CD4-positive, CD25-positive, alpha-beta regulatory T cell (primary cell): ENCODE data around the gene BIK. TPM values are rescaled to one million over a fixed set of nuclear protein-coding genes. Genes with fewer than 3 reads are reported as not detected.

Experiments used
- ATAC-seq, 2 donors: fragments of 150-1000 bp; cut with Tn5 transposase; one replicate each; pipeline ENCODE4 v1.10.0; 2021; ENCODE audit warnings: low read depth in 2 of 2, moderate number of reproducible peaks in 2 of 2, moderate library complexity in 1 of 2
- DNase-seq, 3 donors: peaks; one replicate each; pipeline versions ENCODE4 v3.0.0 to v3.0.0-alpha.2; 2012 to 2022; ENCODE audit warnings: mixed read lengths in 1 of 3
- H3K27ac ChIP-seq: one replicate; pipeline ENCODE4 v1.7.0; 2013; ENCODE audit warnings: mild to moderate bottlenecking, low read length; ENCODE audit not compliant: insufficient read depth, poor library complexity, severe bottlenecking
- H3K27me3 ChIP-seq: one replicate; pipeline ENCODE4 v1.7.0; 2013; ENCODE audit warnings: low read length; ENCODE audit not compliant: control insufficient read depth, insufficient read depth
- H3K36me3 ChIP-seq: one replicate; pipeline ENCODE4 v1.7.0; 2013; ENCODE audit warnings: mild to moderate bottlenecking, low read length, moderate library complexity; ENCODE audit not compliant: control insufficient read depth, insufficient read depth
- H3K4me1 ChIP-seq: 2 replicates; pipeline ENCODE4 v1.7.0; 2013; ENCODE audit warnings: mild to moderate bottlenecking, low read length; ENCODE audit not compliant: insufficient read depth, control insufficient read depth, poor library complexity, severe bottlenecking
- H3K4me3 ChIP-seq: one replicate; pipeline ENCODE4 v1.7.0; 2013; ENCODE audit warnings: low read depth, mild to moderate bottlenecking, low read length, moderate library complexity
- H3K9me3 ChIP-seq, 2 experiments: 1 replicate in 1 of 2; 2 replicates in 1 of 2; pipeline ENCODE4 v1.7.0; 2013; ENCODE audit warnings: low read length in 2 of 2, mild to moderate bottlenecking in 1 of 2, moderate library complexity in 1 of 2; ENCODE audit not compliant: control insufficient read depth in 2 of 2
- H3K27ac Mint-ChIP-seq, 3 donors: one replicate each; pipeline ENCODE4 v1.8.0; 2020 to 2022; ENCODE audit warnings: mild to moderate bottlenecking in 3 of 3, mixed read lengths in 3 of 3, moderate library complexity in 2 of 3
- H3K27me3 Mint-ChIP-seq: one replicate; pipeline ENCODE4 v1.8.0; 2022; ENCODE audit warnings: mild to moderate bottlenecking, mixed read lengths
- H3K36me3 Mint-ChIP-seq: one replicate; pipeline ENCODE4 v1.8.0; 2020; ENCODE audit warnings: mixed read lengths
- H3K4me1 Mint-ChIP-seq, 4 donors: one replicate each; pipeline ENCODE4 v1.8.0; 2020 to 2022; ENCODE audit warnings: mixed read lengths in 4 of 4, mild to moderate bottlenecking in 1 of 4
- H3K4me3 Mint-ChIP-seq, 4 donors: one replicate each; pipeline ENCODE4 v1.8.0; 2020 to 2022; ENCODE audit warnings: mild to moderate bottlenecking in 4 of 4, mixed read lengths in 4 of 4, moderate library complexity in 3 of 4
- H3K9me3 Mint-ChIP-seq, 7 donors: one replicate each; pipeline ENCODE4 v1.8.0; 2020 to 2022; ENCODE audit warnings: mixed read lengths in 7 of 7, mild to moderate bottlenecking in 3 of 7, moderate library complexity in 2 of 7
- polyA plus RNA-seq, 4 donors: library from polyadenylated mRNA; unstranded; fragments of 300-500 nt; fragmentation: Illumina TruSeq; gene quantifications; one replicate each; pipeline ENCODE4 v1.2.3, GENCODE V29; 2021
- total RNA-seq: library from RNA; stranded (reverse); gene quantifications from one replicate; pipeline ENCODE4 v1.2.3, GENCODE V29; 2022

Gene BIK
- total and polyA plus RNA-seq, 5 donors from 2014 or later: 1.7 to 10.0 (median 6.4) TPM

DNA sequence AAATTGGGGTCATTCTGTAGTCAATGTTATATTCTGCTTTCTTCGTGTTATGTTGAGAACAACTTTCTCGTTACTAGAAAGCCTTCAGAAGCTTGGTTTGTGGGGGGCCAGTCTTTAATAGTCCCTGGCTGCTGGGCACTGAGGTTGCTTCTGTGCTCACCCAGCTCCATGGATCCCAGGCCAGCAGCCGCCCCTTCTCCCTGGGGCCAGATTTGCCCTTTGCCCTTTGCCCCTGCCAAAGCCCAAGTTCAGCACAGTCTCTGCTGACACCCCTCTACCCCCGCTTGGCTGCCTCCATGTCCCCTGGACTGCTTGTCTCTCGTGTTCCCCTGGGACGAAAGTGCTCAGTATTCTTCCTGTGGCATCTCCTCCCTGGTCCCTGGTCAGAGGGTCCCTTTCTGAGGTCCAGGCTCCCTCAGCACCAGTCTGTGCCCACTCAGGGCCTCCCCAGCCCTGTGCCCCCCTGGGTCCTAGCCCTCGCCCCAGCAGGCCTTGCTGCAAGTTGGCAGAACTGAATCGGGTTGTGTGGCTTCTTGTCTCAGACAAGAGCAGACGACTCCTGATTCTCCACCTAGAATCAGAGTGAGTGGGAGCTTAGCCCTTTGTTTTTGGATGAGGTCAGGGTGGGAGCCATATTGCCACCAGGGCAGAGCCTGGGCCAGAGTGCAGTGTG, 47.5 kb downstream of the BIK start:
- ATAC-seq (no peak), DNase-seq (no peak)
- Histone ChIP-seq H3K27ac (no peak overlapping the region), H3K36me3 (peaks cover 4% of the 10 kb centered on the region), H3K9me3 (no peaks in the 10 kb centered on the region), H3K4me3 (no peak overlapping the region), H3K4me1 (peaks cover 6% of the 10 kb centered on the region), H3K27me3 (no peaks in the 10 kb centered on the region)
- Mint-ChIP-seq H3K27me3 (no peaks in the 10 kb centered on the region), H3K4me1 (peaks cover 0 to 12% (median 3%) of the 10 kb centered on the region in 4 donors), H3K9me3 (no peaks in the 10 kb centered on the region), H3K27ac (peak overlapping the region in 1 of 3 donors; percentile 69), H3K4me3 (no peak overlapping the region), H3K36me3 (no peaks in the 10 kb centered on the region)

DNA sequence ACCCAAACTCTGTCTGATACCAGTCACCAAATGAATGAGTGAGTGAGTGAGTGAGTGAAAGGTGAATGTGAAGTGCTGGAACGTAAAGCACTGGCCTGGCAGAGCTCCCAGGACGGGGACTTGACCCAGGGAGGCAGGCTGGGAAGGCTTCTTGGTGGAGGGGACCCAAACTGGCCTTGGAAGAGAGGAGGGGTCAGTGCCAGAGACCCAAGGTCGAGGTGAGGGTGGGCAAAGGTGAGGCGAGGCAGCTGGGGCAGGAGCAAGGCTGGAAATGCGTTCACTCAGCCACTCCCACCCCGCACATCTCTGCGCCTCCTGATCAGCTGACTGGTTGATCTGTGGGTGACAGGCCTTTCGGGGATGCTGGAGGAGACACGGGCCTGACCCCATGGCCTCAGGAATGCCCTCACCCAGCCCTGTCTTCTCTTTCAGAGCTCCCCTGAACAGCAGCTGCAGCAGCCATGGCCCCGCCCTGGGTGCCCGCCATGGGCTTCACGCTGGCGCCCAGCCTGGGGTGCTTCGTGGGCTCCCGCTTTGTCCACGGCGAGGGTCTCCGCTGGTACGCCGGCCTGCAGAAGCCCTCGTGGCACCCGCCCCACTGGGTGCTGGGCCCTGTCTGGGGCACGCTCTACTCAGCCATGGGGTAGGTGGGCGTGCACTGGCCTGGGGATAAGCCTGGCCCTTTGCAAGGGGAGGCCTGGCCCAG, 48.4 kb downstream of the BIK start:
- Histone ChIP-seq H3K4me3 (no peak overlapping the region), H3K4me1 (peaks cover 1% of the 10 kb centered on the region), H3K27ac (no peak overlapping the region), H3K36me3 (peaks cover 4% of the 10 kb centered on the region), H3K9me3 (no peaks in the 10 kb centered on the region), H3K27me3 (no peaks in the 10 kb centered on the region)
- Mint-ChIP-seq H3K4me1 (peaks cover 0 to 12% (median 3%) of the 10 kb centered on the region in 4 donors), H3K27me3 (no peaks in the 10 kb centered on the region), H3K9me3 (no peaks in the 10 kb centered on the region), H3K4me3 (no peak overlapping the region), H3K27ac (peak overlapping the region in 1 of 3 donors; percentile 69), H3K36me3 (no peaks in the 10 kb centered on the region)
- no peak for ATAC-seq
- no peak for DNase-seq

DNA sequence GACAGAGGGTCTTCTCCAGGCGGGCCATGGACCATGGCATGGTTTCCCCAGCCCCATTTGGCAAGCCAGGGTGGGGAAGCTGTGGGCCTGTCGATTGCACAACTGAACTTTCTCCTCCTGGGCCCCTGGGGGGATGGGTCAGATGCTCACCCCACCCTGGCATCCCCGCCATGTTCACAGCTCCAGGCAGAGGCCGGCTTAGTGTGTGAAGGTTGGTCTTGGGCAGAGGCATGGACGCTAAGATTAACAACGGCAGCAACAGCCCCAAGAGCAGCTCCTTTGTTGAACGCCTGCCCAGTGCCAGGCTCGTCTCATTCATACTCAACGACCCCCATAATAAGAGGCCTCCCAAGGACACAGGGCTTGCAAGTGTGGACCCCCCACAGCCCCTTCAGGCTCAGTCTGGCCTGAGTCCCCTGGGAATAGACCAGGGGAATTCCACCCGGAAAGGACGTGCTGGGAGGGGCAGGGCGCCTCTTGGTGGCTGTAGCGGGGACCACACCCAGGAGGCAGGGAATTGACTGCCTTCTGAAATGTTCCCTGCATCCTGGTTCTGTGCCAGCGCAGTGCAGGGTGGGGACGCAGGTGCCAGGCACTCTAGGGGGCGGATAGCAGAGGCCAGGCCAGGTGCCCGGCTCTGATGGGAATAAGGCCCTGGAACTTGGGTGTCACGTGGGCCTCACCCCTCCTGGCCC, 49.1 kb downstream of the BIK start:
- no peaks in the 10 kb centered on the region for H3K27me3 ChIP-seq
- H3K27ac ChIP-seq: no peak overlapping the region
- H3K9me3 Mint-ChIP-seq: no peaks in the 10 kb centered on the region
- peaks cover 0 to 17% (median 3%) of the 10 kb centered on the region in 4 donors for H3K4me1 Mint-ChIP-seq
- H3K27ac Mint-ChIP-seq: no peak overlapping the region
- peaks cover 4% of the 10 kb centered on the region for H3K36me3 ChIP-seq
- H3K4me1 ChIP-seq: no peaks in the 10 kb centered on the region
- no peaks in the 10 kb centered on the region for H3K36me3 Mint-ChIP-seq
- no peaks in the 10 kb centered on the region for H3K27me3 Mint-ChIP-seq
- no peak for DNase-seq
- H3K9me3 ChIP-seq: no peaks in the 10 kb centered on the region
- no peak overlapping the region for H3K4me3 ChIP-seq
- no peak for ATAC-seq
- H3K4me3 Mint-ChIP-seq: no peak overlapping the region

DNA sequence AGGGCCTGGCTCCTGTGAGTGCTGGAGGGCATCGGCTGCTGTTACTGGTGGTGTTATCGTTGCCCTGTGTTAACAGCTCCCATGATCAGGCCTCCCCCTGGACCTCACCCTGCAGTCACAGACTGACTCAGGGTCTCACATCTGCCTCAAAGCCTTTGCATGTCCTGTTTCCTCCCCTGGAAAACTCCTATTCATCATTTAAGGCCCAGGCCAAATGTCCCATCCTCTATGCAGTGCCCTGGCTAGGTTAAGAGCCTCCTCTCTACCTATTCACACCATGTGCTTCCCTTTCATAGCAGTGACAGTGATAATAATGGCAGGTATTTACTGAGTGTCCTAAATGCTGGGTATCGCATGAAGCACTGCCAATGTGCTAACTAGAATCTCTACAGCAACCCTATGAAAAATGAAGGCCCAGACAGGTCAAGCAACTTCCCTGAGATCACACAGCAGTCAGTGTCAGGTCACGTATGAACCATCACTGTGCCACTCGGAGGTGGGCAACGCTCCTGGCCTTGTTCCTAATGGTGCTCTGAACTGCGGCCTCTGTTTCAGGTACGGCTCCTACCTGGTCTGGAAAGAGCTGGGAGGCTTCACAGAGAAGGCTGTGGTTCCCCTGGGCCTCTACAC, 50.1 kb downstream of the BIK start:
- Mint-ChIP-seq H3K9me3 (no peaks in the 10 kb centered on the region), H3K27me3 (no peaks in the 10 kb centered on the region), H3K4me1 (peaks cover 0 to 17% (median 3%) of the 10 kb centered on the region in 4 donors), H3K36me3 (no peaks in the 10 kb centered on the region), H3K27ac (no peak overlapping the region), H3K4me3 (no peak overlapping the region)
- Histone ChIP-seq H3K27ac (no peak overlapping the region), H3K9me3 (no peaks in the 10 kb centered on the region), H3K4me3 (no peak overlapping the region), H3K27me3 (no peaks in the 10 kb centered on the region), H3K36me3 (peaks cover 4% of the 10 kb centered on the region), H3K4me1 (no peaks in the 10 kb centered on the region)
- no peak for DNase-seq
- ATAC-seq: no peak

- Mint-ChIP-seq H3K27ac (no peak overlapping the region), H3K36me3 (no peaks in the 10 kb centered on the region), H3K9me3 (no peaks in the 10 kb centered on the region), H3K27me3 (no peaks in the 10 kb centered on the region), H3K4me3 (no peak overlapping the region), H3K4me1 (peaks cover 0 to 17% (median 3%) of the 10 kb centered on the region in 4 donors)
- peaks cover 4% of the 10 kb centered on the region for H3K36me3 ChIP-seq
- no peak overlapping the region for H3K27ac ChIP-seq
- no peaks in the 10 kb centered on the region for H3K27me3 ChIP-seq
- no peaks in the 10 kb centered on the region for H3K9me3 ChIP-seq
- ATAC-seq: no peak
- no peak for DNase-seq
- no peaks in the 10 kb centered on the region for H3K4me1 ChIP-seq
- no peak overlapping the region for H3K4me3 ChIP-seq
Observed at GRCh38 chr22:43162412-43163150, 52.0 kb downstream of the BIK start.

DNA sequence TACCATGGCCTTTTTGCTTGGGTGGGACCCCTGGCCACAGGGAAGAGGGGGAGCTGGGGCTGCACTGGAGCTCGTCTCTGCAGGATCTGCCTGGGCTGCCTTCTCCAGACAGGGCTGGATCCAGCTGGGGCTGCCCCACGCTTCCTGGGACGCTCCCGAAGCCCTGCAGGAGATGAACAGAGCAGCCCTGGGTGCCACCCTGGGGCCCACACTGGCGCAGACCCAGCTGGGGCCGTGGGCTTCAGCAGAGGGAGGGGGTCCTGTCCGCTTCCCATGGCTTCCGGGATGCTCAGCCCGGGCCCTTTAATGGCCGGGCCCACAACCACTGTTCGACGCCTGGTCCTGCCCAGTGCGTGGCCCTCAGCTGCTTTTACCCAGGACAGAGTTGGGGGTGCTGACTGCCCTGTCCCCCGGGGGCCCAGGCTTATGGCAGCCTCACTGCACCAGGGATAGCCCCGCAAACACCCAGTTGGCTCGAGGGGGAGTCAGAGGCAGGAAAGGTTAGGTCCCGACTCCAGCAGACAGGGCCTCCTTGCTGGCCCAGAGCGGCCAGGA, 52.8 kb downstream of the BIK start:
- Mint-ChIP-seq H3K27me3 (no peaks in the 10 kb centered on the region), H3K36me3 (no peaks in the 10 kb centered on the region)

GRCh38 chr22:43164636-43165035, 54.1 kb downstream of the BIK start:
- no peaks in the 10 kb centered on the region for H3K27me3 Mint-ChIP-seq
- H3K36me3 Mint-ChIP-seq: no peaks in the 10 kb centered on the region
- H3K4me1 Mint-ChIP-seq: peaks cover 0 to 13% (median 1%) of the 10 kb centered on the region in 4 donors
- Histone ChIP-seq H3K27me3 (no peaks in the 10 kb centered on the region), H3K4me3 (no peak overlapping the region), H3K4me1 (no peaks in the 10 kb centered on the region), H3K27ac (no peak overlapping the region), H3K9me3 (no peaks in the 10 kb centered on the region), H3K36me3 (peaks cover 9% of the 10 kb centered on the region)
- ATAC-seq: no peak
- no peak overlapping the region for H3K27ac Mint-ChIP-seq
- H3K4me3 Mint-ChIP-seq: no peak overlapping the region
- H3K9me3 Mint-ChIP-seq: no peaks in the 10 kb centered on the region
- DNase-seq: no peak

More for the DNA sequence above, 52.8 kb downstream of the BIK start:
- no peak overlapping the region for H3K4me3 ChIP-seq
- peaks cover 7% of the 10 kb centered on the region for H3K36me3 ChIP-seq
- no peaks in the 10 kb centered on the region for H3K27me3 ChIP-seq
- H3K27ac Mint-ChIP-seq: no peak overlapping the region
- H3K27ac ChIP-seq: no peak overlapping the region
- H3K9me3 Mint-ChIP-seq: no peaks in the 10 kb centered on the region
- H3K4me3 Mint-ChIP-seq: no peak overlapping the region
- DNase-seq (no peak), ATAC-seq (no peak)
- no peaks in the 10 kb centered on the region for H3K4me1 ChIP-seq
- no peaks in the 10 kb centered on the region for H3K9me3 ChIP-seq
- H3K4me1 Mint-ChIP-seq: peaks cover 0 to 17% (median 3%) of the 10 kb centered on the region in 4 donors
